Panc1 (cell line): Measurements from ENCODE around the gene LRRC26. TPM values are rescaled to one million over a fixed set of nuclear protein-coding genes. Genes with fewer than 3 reads are reported as not detected.

ENCODE experiments used
- ATAC-seq: fragments of 200-7000 bp; cut with Tn5 transposase; 2 replicates; pipeline ENCODE4 v1.9.1; 2020; ENCODE audit warnings: mild to moderate bottlenecking, moderate library complexity
- BruUV-seq: library from RNA; stranded (reverse); fragments of 400-500 nt; replicated peaks from 2 replicates; lab custom pipeline; 2021; lab: Mats Ljungman, UMichigan
- CTCF ChIA-PET: fragments of 300-600 bp; sonication (Branson Sonifier 250); formaldehyde crosslinking; loops from one replicate; lab custom pipeline; 2022; ENCODE audit warnings: antibody characterized with exemption; lab: Charles Lee
- POLR2A ChIA-PET: fragments of 300-600 bp; sonication (Branson Sonifier 250); formaldehyde crosslinking; loops from one replicate; lab custom pipeline; 2022; ENCODE audit warnings: antibody characterized with exemption; lab: Charles Lee
- DNase-seq: peaks from one replicate; pipeline ENCODE4 v3.0.0-alpha.2; 2010; ENCODE audit warnings: low read depth, low spot score
- H3K27ac ChIP-seq: 2 replicates; pipeline ENCODE4 v1.5.1; 2011; ENCODE audit warnings: mild to moderate bottlenecking, low read length, inconsistent platforms
- H3K27me3 ChIP-seq: fragments of 200-500 bp; sonication (Bioruptor generic); 2 replicates; pipeline ENCODE4 v1.6.0; 2014; ENCODE audit warnings: low read length, inconsistent platforms; ENCODE audit not compliant: control insufficient read depth, insufficient read depth
- H3K36me3 ChIP-seq: fragments of 200-500 bp; sonication (Bioruptor generic); 2 replicates; pipeline ENCODE4 v1.5.1; 2014; ENCODE audit warnings: inconsistent platforms, mild to moderate bottlenecking, low read length, moderate library complexity; ENCODE audit not compliant: control insufficient read depth, insufficient read depth
- H3K4me1 ChIP-seq: 2 replicates; pipeline ENCODE4 v1.5.1; 2011; ENCODE audit warnings: inconsistent platforms, mild to moderate bottlenecking, low read length, moderate library complexity; ENCODE audit not compliant: control insufficient read depth, insufficient read depth
- H3K4me3 ChIP-seq, 2 experiments: 2 replicates each; pipeline ENCODE4 v1.5.1; 2011 to 2012; ENCODE audit warnings: low read depth in 2 of 2, low read length in 2 of 2, mild to moderate bottlenecking in 2 of 2, inconsistent platforms in 1 of 2, moderate library complexity in 1 of 2
- H3K9me3 ChIP-seq: fragments of 200-500 bp; sonication (Bioruptor generic); 2 replicates; pipeline ENCODE4 v1.5.1; 2014; ENCODE audit warnings: low read depth, mild to moderate bottlenecking, inconsistent platforms, low read length, moderate library complexity; ENCODE audit not compliant: control insufficient read depth, insufficient read depth
- CTCF ChIP-seq: fragments of 450-650 bp; IDR thresholded peaks from 2 replicates; pipeline ENCODE4 v1.5.1; 2017; ENCODE audit warnings: mild to moderate bottlenecking
- POLR2AphosphoS5 ChIP-seq: IDR thresholded peaks from 2 replicates; pipeline ENCODE4 v1.6.1; 2012; ENCODE audit warnings: mild to moderate bottlenecking, low read depth, low read length, moderate library complexity
- REST ChIP-seq, 2 experiments: IDR thresholded peaks; 2 replicates each; pipeline ENCODE4 v1.6.1; 2011 to 2012; ENCODE audit warnings: low read depth in 2 of 2, control low read depth in 1 of 2, low read length in 1 of 2, mild to moderate bottlenecking in 1 of 2, moderate library complexity in 1 of 2; ENCODE audit not compliant: insufficient read depth in 1 of 2
- SIN3A ChIP-seq: IDR thresholded peaks from 2 replicates; pipeline ENCODE4 v1.6.1; 2012; ENCODE audit warnings: low read depth, mild to moderate bottlenecking, low read length, moderate library complexity, borderline replicate concordance; ENCODE audit not compliant: insufficient read depth
- TCF7L2 ChIP-seq: IDR thresholded peaks from 2 replicates; pipeline ENCODE4 v1.6.1; 2011; ENCODE audit warnings: mild to moderate bottlenecking, low read depth, low read length, inconsistent platforms
- in situ Hi-C: cut with HindIII; loops from 2 replicates; pipeline ENCODE4 v1.10.0; 2016; ENCODE audit warnings: low sequenced_read_pairs, low pct_unique_long_range_greater_than_20kb
- intact Hi-C: fragments of 100-400 bp; cut with micrococcal nuclease; formaldehyde crosslinking; loops from one replicate; pipeline ENCODE4 v1.10.0; 2022; ENCODE audit not compliant: unreplicated experiment
- total RNA-seq: library from RNA; stranded (reverse); gene quantifications from one replicate; pipeline ENCODE4 v1.2.1, GENCODE V29; 2021; ENCODE audit not compliant: unreplicated experiment

The LRRC26 gene
- total RNA-seq, 1 experiment from 2014 or later = 0.69 TPM

DNA sequence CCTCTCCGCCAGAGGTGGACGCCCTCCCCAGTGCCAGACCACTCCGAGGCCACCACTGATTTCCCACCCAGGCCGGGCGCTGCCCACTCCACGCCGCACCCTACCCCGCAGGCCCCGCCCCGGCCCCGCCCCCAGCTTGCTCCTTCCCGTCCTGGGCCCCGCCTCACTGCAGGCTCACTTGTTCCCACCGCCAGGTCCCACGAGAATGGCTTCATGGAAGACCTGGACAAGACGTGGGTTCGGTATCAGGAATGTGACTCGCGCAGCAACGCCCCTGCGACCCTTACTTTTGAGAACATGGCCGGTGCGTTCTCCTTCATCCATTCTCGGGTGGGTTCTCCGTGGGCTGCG lies 6.5 kb downstream of the LRRC26 start:
- H3K27me3 ChIP-seq = no peaks in the 10 kb centered on the region
- no peak overlapping the region for H3K27ac ChIP-seq
- H3K4me1 ChIP-seq = 0 out of 2 replicates have a peak, but pooled peaks cover 4% of the 10 kb centered on the region
- no peaks in the 10 kb centered on the region for H3K36me3 ChIP-seq
- in situ Hi-C loops (no loop called here), intact Hi-C loops (no loop called here)
- POLR2A ChIA-PET = no interaction called here
- no peak for DNase-seq
- CTCF ChIA-PET = interaction anchor here (0.6 to 1.1 kb wide), 3 partner anchors 12 to 39 kb away, joined by 5 to 8 read pairs (median 6); no protein-coding TSS in a partner anchor
- peak overlapping the region; percentile 32 to 52 for H3K4me3 ChIP-seq
- TF ChIP-seq REST (IDR thresholded peaks at IDR 0.05; ENCODE audit: insufficient read depth in 1 of 2, low read depth in 2 of 2, low read length in 1 of 2) (no peak), SIN3A (no peak), POLR2AphosphoS5 (no peak), TCF7L2 (no peak), CTCF (no peak)
- H3K9me3 ChIP-seq = no peaks in the 10 kb centered on the region
- no TSS peak for BruUV-seq
- ATAC-seq = peak; percentile 63

- Histone ChIP-seq H3K4me1 (peaks cover 4% of the 10 kb centered on the region; the same call in 1 of the 2 replicates), H3K27ac (no peak overlapping the region), H3K4me3 (peak overlapping the region; percentile 32 to 52), H3K9me3 (no peaks in the 10 kb centered on the region), H3K27me3 (no peaks in the 10 kb centered on the region), H3K36me3 (no peaks in the 10 kb centered on the region)
- ATAC-seq = peak; percentile 63
- BruUV-seq = no TSS peak
- ChIA-PET CTCF (interaction anchor here (0.6 to 1.2 kb wide), 4 partner anchors 12 to 40 kb away, joined by 5 to 8 read pairs (median 6); no protein-coding TSS in a partner anchor), POLR2A (interaction anchor here (0.7 kb wide), 1 partner anchor 80 kb away, joined by 17 read pairs; no protein-coding TSS in a partner anchor)
- TF ChIP-seq TCF7L2 (no peak), REST (IDR thresholded peaks at IDR 0.05; ENCODE audit: insufficient read depth in 1 of 2, low read depth in 2 of 2, low read length in 1 of 2) (no peak), SIN3A (no peak), CTCF (no peak; the same call in 1 of the 2 replicates), POLR2AphosphoS5 (no peak)
- intact Hi-C loops = no loop called here
- no peak for DNase-seq
- in situ Hi-C loops = no loop called here
Measured at GRCh38 chr9:137162505-137163364, 7.1 kb downstream of the LRRC26 start.
